Stimulated activated naive CD8-positive, alpha-beta T cell treated with anti-CD3 and anti-CD28 coated beads, Interleukin-15, amount 100 ng/mL, for 72 hours (primary cell): Measurements from ENCODE around the gene RANBP17.

Experiments
- ATAC-seq: fragments of 150-1000 bp; cut with Tn5 transposase; 2 replicates; pipeline ENCODE4 v1.10.0; 2021; ENCODE audit warnings: mild to moderate bottlenecking, moderate library complexity
- DNase-seq, 2 donors: peaks; one replicate each; pipeline ENCODE4 v3.0.0; 2021 to 2022
- H3K27ac Mint-ChIP-seq, 2 donors: one replicate each; pipeline ENCODE4 v1.8.0; 2022; ENCODE audit warnings: mild to moderate bottlenecking in 2 of 2, mixed read lengths in 2 of 2, moderate library complexity in 2 of 2
- H3K27me3 Mint-ChIP-seq: one replicate; pipeline ENCODE4 v1.8.0; 2022; ENCODE audit warnings: mixed read lengths
- H3K4me1 Mint-ChIP-seq: one replicate; pipeline ENCODE4 v1.8.0; 2022; ENCODE audit warnings: mild to moderate bottlenecking, mixed read lengths
- H3K4me3 Mint-ChIP-seq, 2 donors: one replicate each; pipeline ENCODE4 v1.8.0; 2022; ENCODE audit warnings: mild to moderate bottlenecking in 2 of 2, mixed read lengths in 2 of 2, moderate library complexity in 1 of 2
- H3K9me3 Mint-ChIP-seq, 2 donors: one replicate each; pipeline ENCODE4 v1.8.0; 2022; ENCODE audit warnings: mixed read lengths in 2 of 2

Gene RANBP17

DNA sequence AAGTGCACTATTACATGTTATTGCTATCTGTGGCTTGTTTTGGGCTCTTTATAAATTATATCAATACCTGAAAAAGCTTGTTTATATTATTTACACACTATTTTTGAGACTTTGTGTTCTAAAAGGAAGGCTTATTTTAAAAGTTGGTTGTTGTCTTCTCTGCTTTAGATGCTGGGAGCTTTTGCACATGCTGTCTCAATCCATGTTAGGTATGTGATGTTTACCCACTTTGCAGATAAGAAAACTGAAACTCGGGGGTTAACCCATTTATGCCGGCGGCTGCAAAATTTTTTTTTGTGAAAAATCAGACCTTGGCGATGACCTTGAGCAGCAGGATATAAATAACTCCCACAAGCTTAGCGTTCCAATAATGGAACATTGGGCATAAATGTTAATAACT is 212.9 kb downstream of the RANBP17 start:
- H3K4me3 Mint-ChIP-seq = no peak overlapping the region
- H3K9me3 Mint-ChIP-seq = peaks cover 0 to 8% of the 10 kb centered on the region in 2 donors
- no peaks in the 10 kb centered on the region for H3K27me3 Mint-ChIP-seq
- H3K4me1 Mint-ChIP-seq = no peaks in the 10 kb centered on the region
- DNase-seq (no peak), ATAC-seq (no peak)
- H3K27ac Mint-ChIP-seq = no peak overlapping the region

DNA sequence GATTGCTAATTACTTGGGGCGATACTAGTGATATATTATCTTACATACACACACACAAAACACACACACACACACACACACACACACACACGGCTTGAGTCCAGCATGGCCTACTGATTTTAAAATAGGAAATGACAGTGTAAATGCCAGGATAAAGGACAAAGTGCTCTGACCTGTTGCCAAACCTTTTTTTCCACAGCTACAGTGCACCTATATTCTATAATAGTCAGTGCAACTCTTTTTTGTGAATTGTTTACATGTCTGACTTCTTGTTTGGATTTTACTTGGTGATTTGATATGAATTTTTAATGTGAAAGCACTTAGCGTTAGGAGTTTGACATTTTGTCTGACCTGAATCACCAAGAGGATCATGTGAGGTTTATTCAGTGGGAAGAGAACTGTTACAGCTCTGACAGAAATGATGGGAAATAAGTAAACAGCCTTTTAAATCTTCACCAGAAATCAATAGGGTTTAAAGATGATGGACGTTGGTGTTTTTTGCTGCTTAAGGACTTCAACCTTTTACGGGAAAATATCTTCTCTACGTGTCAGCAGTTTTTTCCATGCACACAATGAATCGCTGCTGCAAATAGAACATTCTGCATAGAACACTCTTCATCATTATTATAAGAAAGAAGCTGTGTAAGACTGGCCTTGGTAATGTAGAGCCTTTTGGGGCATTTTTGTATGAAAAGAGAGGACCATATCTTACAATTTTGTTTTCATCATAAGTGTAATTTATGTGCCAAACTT is 218.5 kb downstream of the RANBP17 start:
- H3K9me3 Mint-ChIP-seq = peaks cover 0 to 4% of the 10 kb centered on the region in 2 donors
- no peaks in the 10 kb centered on the region for H3K4me1 Mint-ChIP-seq
- no peaks in the 10 kb centered on the region for H3K27me3 Mint-ChIP-seq
- DNase-seq (no peak), ATAC-seq (no peak)
- H3K4me3 Mint-ChIP-seq = no peak overlapping the region
- H3K27ac Mint-ChIP-seq = no peak overlapping the region

DNA sequence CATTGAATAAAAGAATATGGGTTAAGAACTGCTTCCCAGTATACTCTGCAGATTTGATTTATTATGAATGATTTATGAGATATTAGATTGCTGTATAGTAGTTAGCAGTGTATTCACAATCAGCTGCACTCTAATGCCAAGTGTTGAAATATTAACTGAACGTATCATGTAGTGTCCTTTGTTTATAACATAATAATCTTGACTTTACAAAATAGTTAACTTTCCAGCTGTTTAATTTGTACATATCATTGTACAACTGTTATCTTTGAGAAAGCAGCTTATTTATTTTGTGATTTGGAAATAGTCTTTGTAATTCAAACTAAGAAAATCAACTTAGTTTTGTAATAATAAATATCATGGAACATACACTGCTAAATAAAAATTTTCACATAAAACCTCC is 219.5 kb downstream of the RANBP17 start:
- ATAC-seq = no peak
- Mint-ChIP-seq H3K9me3 (peaks cover 0 to 4% of the 10 kb centered on the region in 2 donors), H3K27me3 (no peaks in the 10 kb centered on the region), H3K4me3 (no peak overlapping the region), H3K4me1 (no peaks in the 10 kb centered on the region), H3K27ac (no peak overlapping the region)
- DNase-seq = no peak

DNA sequence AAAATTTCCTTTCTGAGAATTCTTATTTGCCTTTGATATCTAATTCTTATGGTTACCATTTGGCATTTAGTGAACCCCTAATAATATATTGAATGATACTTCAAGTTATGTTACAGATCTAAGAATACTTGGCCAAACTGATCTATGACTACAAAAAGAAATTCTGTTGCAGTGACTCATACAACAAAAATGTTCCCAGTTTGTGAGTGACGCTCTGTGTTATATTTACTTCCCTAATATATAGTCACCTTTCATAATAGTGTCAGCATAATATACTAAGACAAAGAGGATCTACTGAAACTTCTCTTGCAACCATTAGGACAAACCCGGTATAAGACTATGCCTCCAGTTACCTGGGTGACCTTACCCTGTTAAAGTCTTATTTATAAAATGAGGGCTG is 230.4 kb downstream of the RANBP17 start:
- no peak for ATAC-seq
- H3K27ac Mint-ChIP-seq = no peak overlapping the region
- peaks cover 9 to 17% of the 10 kb centered on the region in 2 donors for H3K9me3 Mint-ChIP-seq
- H3K27me3 Mint-ChIP-seq = no peaks in the 10 kb centered on the region
- no peaks in the 10 kb centered on the region for H3K4me1 Mint-ChIP-seq
- H3K4me3 Mint-ChIP-seq = no peak overlapping the region
- no peak for DNase-seq

DNA sequence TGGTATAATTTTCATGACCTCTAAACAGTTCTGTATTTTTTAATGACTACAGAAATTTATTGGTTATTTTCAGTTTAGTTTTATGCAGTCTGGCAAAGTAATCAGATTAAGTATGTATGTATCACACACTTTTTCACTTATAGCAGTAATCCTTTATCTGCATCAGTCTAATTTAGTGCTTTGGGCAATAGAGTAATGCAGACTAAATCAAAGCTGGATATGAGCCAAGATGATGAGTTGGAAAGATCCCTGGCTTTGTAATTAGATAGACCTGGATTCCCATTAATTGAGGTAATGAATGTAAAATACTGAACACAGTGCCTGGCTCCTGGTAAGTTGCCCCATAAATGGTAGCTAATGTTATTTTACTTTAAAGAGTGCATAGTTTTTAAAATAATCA is 231.8 kb downstream of the RANBP17 start:
- H3K4me3 Mint-ChIP-seq = no peak overlapping the region
- ATAC-seq (no peak), DNase-seq (no peak)
- H3K27me3 Mint-ChIP-seq = no peaks in the 10 kb centered on the region
- peaks cover 9 to 17% of the 10 kb centered on the region in 2 donors for H3K9me3 Mint-ChIP-seq
- no peak overlapping the region for H3K27ac Mint-ChIP-seq
- H3K4me1 Mint-ChIP-seq = no peaks in the 10 kb centered on the region

DNA sequence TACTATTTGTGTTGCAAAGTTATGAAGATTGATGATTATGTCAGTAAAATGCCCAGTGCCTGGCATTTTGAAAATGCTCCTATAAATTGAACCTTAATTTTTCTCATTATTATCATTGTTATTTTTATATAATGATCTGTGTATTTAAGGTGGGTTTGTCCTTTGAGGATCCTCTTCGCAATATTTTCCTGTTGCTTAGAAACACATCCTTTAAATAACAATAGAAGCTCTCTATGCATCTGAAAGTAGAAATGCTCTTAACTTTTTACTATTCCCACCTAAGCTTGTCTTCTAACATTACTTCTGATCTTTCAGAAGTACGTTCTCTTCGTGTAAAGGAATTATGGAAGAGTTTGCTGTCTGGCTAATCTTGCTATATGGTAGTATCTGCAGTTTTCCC is 232.5 kb downstream of the RANBP17 start:
- ATAC-seq = no peak
- no peaks in the 10 kb centered on the region for H3K27me3 Mint-ChIP-seq

DNA sequence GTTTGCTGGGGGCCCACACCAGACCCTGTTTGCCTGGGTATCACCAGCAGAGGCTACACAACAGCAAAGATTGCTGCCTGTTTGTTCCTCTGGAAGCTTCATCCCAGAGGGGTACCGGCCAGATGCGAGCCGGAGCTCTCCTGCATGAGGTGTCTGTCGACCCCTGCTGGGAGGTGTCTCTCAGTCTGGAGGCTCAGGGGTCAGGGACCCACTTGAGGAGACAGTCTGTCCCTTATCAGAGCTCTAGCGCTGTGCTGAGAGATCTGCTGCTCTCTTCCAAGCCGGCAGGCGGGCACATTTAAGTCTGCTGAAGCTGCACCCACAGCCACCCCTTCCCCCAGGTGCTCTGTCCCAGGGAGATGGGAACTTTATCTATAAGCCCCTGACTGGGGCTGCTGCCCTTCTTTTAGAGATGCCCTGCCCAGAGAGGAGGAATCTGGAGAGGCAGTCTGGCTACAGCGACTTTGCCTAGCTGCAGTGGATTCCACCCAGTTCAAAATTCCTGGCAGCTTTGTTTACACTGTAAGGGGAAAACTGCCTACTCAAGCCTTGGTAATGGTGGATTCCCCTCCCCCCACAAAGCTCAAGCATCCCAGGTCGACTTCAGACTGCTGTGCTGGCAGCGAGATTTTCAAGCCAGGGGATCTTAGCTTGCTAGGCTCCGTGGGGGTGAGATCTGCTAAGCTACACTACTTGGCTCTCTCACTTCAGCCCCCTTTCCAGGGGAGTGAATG is 241.2 kb downstream of the RANBP17 start:
- peaks cover 0 to 6% of the 10 kb centered on the region in 2 donors for H3K9me3 Mint-ChIP-seq
- ATAC-seq (no peak), DNase-seq (no peak)
- no peak overlapping the region for H3K27ac Mint-ChIP-seq
- no peak overlapping the region for H3K4me3 Mint-ChIP-seq
- no peaks in the 10 kb centered on the region for H3K4me1 Mint-ChIP-seq
- no peaks in the 10 kb centered on the region for H3K27me3 Mint-ChIP-seq

More for the DNA sequence above, 232.5 kb downstream of the RANBP17 start:
- no peak for DNase-seq
- no peak overlapping the region for H3K27ac Mint-ChIP-seq
- no peaks in the 10 kb centered on the region for H3K4me1 Mint-ChIP-seq
- no peak overlapping the region for H3K4me3 Mint-ChIP-seq
- H3K9me3 Mint-ChIP-seq = peaks cover 9 to 17% of the 10 kb centered on the region in 2 donors

DNA sequence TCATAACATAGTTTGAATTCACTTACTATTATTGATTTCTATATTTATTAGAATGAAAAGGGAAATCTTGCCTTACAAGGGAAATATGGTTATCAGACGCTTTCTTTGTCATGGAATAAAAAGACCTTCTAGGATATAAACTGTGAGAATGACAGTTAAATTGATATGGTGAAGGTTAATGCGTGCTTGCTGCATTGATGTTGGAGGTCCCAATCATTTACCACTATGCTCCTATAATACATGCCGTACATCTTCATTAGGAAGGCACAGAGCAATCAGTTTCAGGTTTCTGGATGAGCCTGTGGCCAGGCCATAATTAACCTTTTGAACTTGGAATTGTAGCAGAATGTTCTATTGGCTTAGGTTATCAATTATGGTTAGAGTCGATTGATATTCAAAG is 245.9 kb downstream of the RANBP17 start:
- ATAC-seq (no peak), DNase-seq (no peak)

DNA sequence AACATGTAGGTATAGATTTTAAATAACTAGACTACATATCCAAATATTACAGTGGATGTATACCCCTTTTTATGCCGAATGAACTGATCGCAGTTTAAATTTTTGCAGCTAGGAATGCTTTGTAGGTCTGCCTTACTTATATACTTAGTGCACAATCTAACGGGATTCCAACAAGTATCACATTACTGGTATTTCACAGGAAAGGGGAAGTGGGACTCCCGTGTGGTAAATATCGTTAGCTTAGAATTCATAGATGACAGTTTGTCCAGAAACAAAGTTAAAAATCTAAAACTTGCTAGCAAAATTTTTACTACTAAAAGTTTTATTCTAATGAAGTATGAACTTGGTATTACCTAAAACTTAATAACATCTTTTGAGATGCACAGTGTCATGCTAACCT is 253.7 kb downstream of the RANBP17 start:
- no peaks in the 10 kb centered on the region for H3K27me3 Mint-ChIP-seq
- peaks cover 6 to 15% of the 10 kb centered on the region in 2 donors for H3K9me3 Mint-ChIP-seq
- H3K4me3 Mint-ChIP-seq = no peak overlapping the region
- H3K27ac Mint-ChIP-seq = no peak overlapping the region
- H3K4me1 Mint-ChIP-seq = peaks cover 6% of the 10 kb centered on the region
- DNase-seq (no peak), ATAC-seq (no peak)

More for the DNA sequence above, 245.9 kb downstream of the RANBP17 start:
- Mint-ChIP-seq H3K27ac (no peak overlapping the region), H3K27me3 (no peaks in the 10 kb centered on the region), H3K4me1 (no peaks in the 10 kb centered on the region), H3K9me3 (peaks cover 0 to 6% of the 10 kb centered on the region in 2 donors), H3K4me3 (no peak overlapping the region)

DNA sequence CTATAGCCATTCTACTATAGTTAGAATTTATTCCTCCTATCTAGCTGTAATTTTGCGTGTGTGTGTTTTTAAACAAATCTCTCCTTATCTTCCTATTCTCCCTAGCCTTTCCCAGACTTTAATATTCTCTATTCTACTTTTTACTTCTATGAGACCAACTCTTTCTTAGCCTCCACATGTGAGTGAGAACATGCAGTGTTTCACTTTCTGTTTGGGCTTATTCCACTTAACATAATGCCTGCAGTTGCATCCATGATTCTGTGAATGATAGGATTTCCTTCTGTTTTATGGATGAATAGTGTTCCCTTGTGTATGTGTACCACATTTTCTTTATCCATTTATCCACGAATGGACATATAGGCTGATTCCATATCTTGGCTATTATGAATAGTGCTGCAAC is 254.9 kb downstream of the RANBP17 start:
- peaks cover 6% of the 10 kb centered on the region for H3K4me1 Mint-ChIP-seq
- H3K27ac Mint-ChIP-seq = no peak overlapping the region
- peaks cover 9 to 15% of the 10 kb centered on the region in 2 donors for H3K9me3 Mint-ChIP-seq
- no peaks in the 10 kb centered on the region for H3K27me3 Mint-ChIP-seq
- no peak overlapping the region for H3K4me3 Mint-ChIP-seq
- DNase-seq = no peak
- ATAC-seq = no peak

DNA sequence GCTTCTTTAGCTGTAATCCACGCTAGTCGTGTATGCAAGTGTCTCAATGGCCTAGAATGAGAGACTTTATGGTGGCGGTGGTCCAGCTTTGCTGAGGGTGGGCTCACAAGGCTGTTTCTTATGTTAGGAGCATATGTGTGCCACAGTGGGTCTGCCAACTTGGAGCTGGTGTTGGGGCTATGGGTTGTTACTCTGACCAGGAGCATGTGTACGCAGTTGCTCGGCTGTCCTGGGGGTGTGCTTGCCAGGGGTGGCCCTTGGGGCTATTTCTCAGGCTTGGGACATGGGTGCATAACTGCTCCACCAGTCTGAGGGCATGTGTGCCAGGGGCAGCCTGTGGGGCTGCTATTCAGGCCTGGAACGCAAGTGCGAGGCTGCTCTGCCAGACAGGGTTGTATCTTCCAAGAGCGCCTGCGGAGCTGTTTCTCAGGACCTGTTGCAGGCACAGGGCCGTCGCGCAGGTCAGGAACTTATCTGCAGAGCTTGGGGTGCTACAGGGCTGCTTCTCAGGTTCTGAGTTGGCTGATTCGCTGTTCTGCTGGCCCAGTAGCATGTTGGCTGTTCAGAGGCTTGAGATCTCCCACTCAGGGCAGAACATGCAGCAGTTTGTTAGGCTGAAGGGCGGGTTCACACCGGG is 259.3 kb downstream of the RANBP17 start:
- H3K9me3 Mint-ChIP-seq = peaks cover 9 to 15% of the 10 kb centered on the region in 2 donors
- H3K4me3 Mint-ChIP-seq = no peak overlapping the region
- no peak overlapping the region for H3K27ac Mint-ChIP-seq
- H3K4me1 Mint-ChIP-seq = peaks cover 6% of the 10 kb centered on the region
- DNase-seq (no peak), ATAC-seq (no peak)
- H3K27me3 Mint-ChIP-seq = peaks cover 9% of the 10 kb centered on the region

DNA sequence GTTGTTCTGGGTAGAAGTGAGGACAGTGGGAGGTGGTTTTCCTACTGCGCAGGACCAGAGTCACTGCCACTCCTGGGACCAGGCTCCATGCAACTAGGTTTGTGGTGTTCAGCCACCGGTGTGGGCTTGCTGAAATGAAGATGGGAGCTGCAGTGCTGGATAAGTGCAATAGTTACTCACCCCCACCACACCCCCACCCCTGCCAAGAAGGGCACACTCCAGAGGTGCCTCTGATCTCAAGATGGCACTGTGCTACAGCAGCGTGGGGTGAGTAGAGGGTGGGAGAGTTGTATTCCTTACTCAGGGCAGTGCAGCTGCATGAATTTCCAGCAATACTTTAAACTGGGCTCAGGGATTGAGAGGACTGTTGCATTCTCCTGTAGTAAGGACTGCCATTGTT is 259.8 kb downstream of the RANBP17 start:
- Mint-ChIP-seq H3K27me3 (peaks cover 9% of the 10 kb centered on the region), H3K4me3 (no peak overlapping the region), H3K27ac (no peak overlapping the region), H3K9me3 (peaks cover 9 to 15% of the 10 kb centered on the region in 2 donors), H3K4me1 (peaks cover 3% of the 10 kb centered on the region)
- ATAC-seq (no peak), DNase-seq (no peak)

DNA sequence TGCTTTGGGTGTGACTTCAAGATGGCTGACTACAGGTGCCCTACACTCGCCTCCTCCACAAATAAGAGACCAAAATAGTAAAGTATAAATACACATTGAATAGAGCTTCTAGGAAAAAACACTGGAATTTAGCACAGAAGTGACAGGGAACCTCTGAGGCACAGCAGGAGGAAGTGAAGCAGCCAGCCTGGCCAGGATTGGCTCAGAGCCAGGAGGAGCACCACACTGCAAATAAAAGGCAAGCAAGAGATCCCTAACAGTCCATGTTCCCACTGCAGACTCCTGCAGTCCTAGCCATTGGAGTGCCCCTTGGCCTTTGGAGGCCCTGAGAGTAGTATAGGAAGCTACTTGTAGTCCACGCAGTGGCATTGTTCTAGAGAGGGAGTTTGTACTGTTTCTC is 260.6 kb downstream of the RANBP17 start:
- no peak for ATAC-seq
- DNase-seq = no peak

DNA sequence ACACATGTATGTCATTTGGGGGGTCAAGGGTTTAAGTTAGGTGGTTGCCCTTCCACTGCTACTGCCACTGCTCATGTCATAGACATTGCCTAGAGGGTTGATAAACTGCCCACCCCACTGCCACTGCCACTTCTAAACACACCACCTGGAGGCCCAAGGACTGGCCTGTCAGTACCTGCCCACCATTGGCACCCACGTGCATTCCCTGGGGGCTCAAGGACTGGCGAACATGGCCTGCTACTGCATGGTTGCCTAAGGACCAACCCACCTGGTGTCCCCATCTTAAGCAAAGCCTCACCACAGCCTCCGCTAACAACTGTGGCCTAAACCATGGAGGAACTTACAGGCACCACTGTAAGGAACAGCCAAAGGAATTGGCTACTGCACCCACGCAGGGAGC is 261.6 kb downstream of the RANBP17 start:
- Mint-ChIP-seq H3K4me1 (no peaks in the 10 kb centered on the region), H3K27ac (no peak overlapping the region), H3K4me3 (no peak overlapping the region), H3K27me3 (peaks cover 9% of the 10 kb centered on the region), H3K9me3 (peaks cover 9 to 10% of the 10 kb centered on the region in 2 donors)
- no peak for DNase-seq
- no peak for ATAC-seq

More for the DNA sequence above, 260.6 kb downstream of the RANBP17 start:
- no peak overlapping the region for H3K4me3 Mint-ChIP-seq
- H3K9me3 Mint-ChIP-seq = peaks cover 9 to 15% of the 10 kb centered on the region in 2 donors
- no peaks in the 10 kb centered on the region for H3K4me1 Mint-ChIP-seq
- peaks cover 9% of the 10 kb centered on the region for H3K27me3 Mint-ChIP-seq
- no peak overlapping the region for H3K27ac Mint-ChIP-seq

DNA sequence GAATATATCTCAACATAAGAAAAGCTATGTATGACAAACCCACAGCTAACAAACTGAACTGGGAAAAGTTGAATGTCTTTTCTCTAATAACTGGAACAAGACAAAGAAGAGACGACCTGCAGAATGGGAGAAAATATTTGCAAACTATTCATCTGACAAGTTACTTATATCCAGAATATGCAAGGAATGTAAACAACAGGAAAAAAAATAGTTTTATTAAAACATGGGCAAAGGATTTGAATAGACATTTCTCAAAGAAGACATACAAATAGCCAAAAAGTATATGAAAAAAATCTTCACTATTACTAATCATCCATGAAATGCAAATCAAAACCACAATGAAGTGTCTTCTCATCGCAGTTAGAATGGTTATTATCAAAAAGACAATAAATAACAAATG is 265.5 kb downstream of the RANBP17 start:
- no peak overlapping the region for H3K27ac Mint-ChIP-seq
- no peaks in the 10 kb centered on the region for H3K4me1 Mint-ChIP-seq
- DNase-seq (no peak), ATAC-seq (no peak)
- H3K9me3 Mint-ChIP-seq = no peaks in the 10 kb centered on the region
- H3K27me3 Mint-ChIP-seq = peaks cover 9% of the 10 kb centered on the region
- H3K4me3 Mint-ChIP-seq = no peak overlapping the region

DNA sequence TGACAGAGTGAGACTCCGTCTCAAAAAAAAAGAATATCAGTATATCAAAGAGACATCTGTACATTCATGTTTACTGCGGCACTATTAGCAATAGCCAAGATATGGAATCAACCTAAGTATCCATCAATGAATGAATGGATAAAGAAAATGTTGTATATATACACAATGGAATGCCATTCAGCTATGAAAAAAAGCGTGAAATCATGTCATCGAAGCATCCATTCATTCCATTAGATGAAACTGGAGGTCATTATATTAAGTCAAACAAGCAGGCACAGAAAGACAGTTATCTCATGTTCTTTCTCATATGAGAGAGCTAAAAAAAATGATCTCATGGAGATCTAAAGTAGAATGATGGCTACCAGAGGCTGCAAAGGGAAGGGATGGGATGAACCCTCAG is 266.3 kb downstream of the RANBP17 start:
- ATAC-seq (no peak), DNase-seq (no peak)
- Mint-ChIP-seq H3K4me3 (no peak overlapping the region), H3K27ac (no peak overlapping the region), H3K27me3 (peaks cover 8% of the 10 kb centered on the region), H3K9me3 (no peaks in the 10 kb centered on the region), H3K4me1 (no peaks in the 10 kb centered on the region)
